ENCODE data around the gene COL9A3.
"Not testable (repeated sequence)": the region's sequence is repeated elsewhere in the genome, so short reads cannot be mapped to it uniquely, and the experiment has no call there.

COL9A3 gene

GRCh38 chr20:62839816-62840215, 23.0 kb downstream of the COL9A3 start:
- DNase-seq = no peak

GRCh38 chr20:62840244-62841197, 23.7 kb downstream of the COL9A3 start:
- DNase-seq = no peak

GRCh38 chr20:62841705-62842212, 24.9 kb downstream of the COL9A3 start:
- no peak for DNase-seq

- no peak for DNase-seq
Observed at GRCh38 chr20:62843656-62844055, 26.8 kb downstream of the COL9A3 start.

- no peak for DNase-seq
Observed at GRCh38 chr20:62844182-62844581, 27.3 kb downstream of the COL9A3 start.

- DNase-seq = no peak
Observed at GRCh38 chr20:62845416-62846160, 28.7 kb downstream of the COL9A3 start.

- no peak for DNase-seq
Observed at GRCh38 chr20:62846166-62846890, 29.5 kb downstream of the COL9A3 start.

GRCh38 chr20:62848917-62849316, 32.1 kb downstream of the COL9A3 start:
- DNase-seq = not testable (repeated sequence)

GRCh38 chr20:62849431-62849830, 32.6 kb downstream of the COL9A3 start:
- DNase-seq = no peak

GRCh38 chr20:62850333-62850974, 33.6 kb downstream of the COL9A3 start:
- no peak for DNase-seq

- no peak for DNase-seq
Observed at GRCh38 chr20:62852196-62852595, 35.3 kb downstream of the COL9A3 start.

GRCh38 chr20:62852841-62853240, 36.0 kb downstream of the COL9A3 start:
- no peak for DNase-seq

GRCh38 chr20:62853304-62853703, 36.5 kb downstream of the COL9A3 start:
- not testable (repeated sequence) for DNase-seq

GRCh38 chr20:62854121-62854520, 37.3 kb downstream of the COL9A3 start:
- no peak for DNase-seq

GRCh38 chr20:62855120-62855519, 38.3 kb downstream of the COL9A3 start:
- DNase-seq = no peak

GRCh38 chr20:62856931-62857619, 40.2 kb downstream of the COL9A3 start:
- no peak for DNase-seq

- DNase-seq = no peak
Observed at GRCh38 chr20:62858058-62858830, 41.4 kb downstream of the COL9A3 start.

GRCh38 chr20:62859721-62860120, 42.9 kb downstream of the COL9A3 start:
- no peak for DNase-seq

GRCh38 chr20:62860391-62860923, 43.6 kb downstream of the COL9A3 start:
- no peak for DNase-seq

GRCh38 chr20:62860924-62861691, 44.3 kb downstream of the COL9A3 start:
- DNase-seq = peak in 1 of 2 experiments; percentile 42
